ENCODE results near the gene DOP1A. TPM values are rescaled to one million over a fixed set of nuclear protein-coding genes. Genes with fewer than 3 reads are reported as not detected.

Gene DOP1A
- total and polyA plus RNA-seq, 4 donors, result 3.5 to 32.0 (median 9.6) TPM

DNA sequence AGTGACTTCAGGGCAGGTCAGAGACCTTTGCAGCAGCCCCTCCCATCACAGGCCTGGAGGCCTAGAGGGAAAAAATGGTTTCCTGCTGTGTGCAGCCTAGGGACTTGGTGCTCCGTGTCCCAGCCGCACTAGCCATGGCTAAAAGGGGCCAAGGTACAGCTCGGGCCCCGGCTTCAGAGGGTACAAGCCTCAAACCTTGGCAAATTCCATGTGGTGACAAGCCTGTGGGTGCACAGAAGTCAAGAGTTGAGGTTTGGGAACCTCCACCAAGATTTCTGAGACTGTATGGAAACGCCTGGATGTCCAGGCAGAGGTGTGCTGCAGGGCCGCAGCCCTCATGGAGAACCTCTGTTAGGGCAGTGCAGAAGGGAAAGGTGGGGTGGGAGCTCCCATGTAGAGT is 35.8 kb upstream of the DOP1A start:
- no peak for TF ChIP-seq GABPA (IDR thresholded peaks at IDR 0.05 in 1 of 2, conservative IDR thresholded peaks at IDR 0.05 in 1 of 2)
- no peak for TF ChIP-seq EGR1 (IDR thresholded peaks at IDR 0.05; ENCODE audit: low read depth in 2 of 2)
- TF ChIP-seq, protein P1, sequence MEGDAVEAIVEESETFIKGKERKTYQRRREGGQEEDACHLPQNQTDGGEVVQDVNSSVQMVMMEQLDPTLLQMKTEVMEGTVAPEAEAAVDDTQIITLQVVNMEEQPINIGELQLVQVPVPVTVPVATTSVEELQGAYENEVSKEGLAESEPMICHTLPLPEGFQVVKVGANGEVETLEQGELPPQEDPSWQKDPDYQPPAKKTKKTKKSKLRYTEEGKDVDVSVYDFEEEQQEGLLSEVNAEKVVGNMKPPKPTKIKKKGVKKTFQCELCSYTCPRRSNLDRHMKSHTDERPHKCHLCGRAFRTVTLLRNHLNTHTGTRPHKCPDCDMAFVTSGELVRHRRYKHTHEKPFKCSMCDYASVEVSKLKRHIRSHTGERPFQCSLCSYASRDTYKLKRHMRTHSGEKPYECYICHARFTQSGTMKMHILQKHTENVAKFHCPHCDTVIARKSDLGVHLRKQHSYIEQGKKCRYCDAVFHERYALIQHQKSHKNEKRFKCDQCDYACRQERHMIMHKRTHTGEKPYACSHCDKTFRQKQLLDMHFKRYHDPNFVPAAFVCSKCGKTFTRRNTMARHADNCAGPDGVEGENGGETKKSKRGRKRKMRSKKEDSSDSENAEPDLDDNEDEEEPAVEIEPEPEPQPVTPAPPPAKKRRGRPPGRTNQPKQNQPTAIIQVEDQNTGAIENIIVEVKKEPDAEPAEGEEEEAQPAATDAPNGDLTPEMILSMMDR (IDR thresholded peaks at IDR 0.05; ENCODE audit: low read depth, low read length, missing input control), result no peak
- TF ChIP-seq, protein P2, sequence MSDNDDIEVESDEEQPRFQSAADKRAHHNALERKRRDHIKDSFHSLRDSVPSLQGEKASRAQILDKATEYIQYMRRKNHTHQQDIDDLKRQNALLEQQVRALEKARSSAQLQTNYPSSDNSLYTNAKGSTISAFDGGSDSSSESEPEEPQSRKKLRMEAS (IDR thresholded peaks at IDR 0.05), result no peak
- no peak for TF ChIP-seq RXRA (IDR thresholded peaks at IDR 0.05)
- TF ChIP-seq, protein P3, sequence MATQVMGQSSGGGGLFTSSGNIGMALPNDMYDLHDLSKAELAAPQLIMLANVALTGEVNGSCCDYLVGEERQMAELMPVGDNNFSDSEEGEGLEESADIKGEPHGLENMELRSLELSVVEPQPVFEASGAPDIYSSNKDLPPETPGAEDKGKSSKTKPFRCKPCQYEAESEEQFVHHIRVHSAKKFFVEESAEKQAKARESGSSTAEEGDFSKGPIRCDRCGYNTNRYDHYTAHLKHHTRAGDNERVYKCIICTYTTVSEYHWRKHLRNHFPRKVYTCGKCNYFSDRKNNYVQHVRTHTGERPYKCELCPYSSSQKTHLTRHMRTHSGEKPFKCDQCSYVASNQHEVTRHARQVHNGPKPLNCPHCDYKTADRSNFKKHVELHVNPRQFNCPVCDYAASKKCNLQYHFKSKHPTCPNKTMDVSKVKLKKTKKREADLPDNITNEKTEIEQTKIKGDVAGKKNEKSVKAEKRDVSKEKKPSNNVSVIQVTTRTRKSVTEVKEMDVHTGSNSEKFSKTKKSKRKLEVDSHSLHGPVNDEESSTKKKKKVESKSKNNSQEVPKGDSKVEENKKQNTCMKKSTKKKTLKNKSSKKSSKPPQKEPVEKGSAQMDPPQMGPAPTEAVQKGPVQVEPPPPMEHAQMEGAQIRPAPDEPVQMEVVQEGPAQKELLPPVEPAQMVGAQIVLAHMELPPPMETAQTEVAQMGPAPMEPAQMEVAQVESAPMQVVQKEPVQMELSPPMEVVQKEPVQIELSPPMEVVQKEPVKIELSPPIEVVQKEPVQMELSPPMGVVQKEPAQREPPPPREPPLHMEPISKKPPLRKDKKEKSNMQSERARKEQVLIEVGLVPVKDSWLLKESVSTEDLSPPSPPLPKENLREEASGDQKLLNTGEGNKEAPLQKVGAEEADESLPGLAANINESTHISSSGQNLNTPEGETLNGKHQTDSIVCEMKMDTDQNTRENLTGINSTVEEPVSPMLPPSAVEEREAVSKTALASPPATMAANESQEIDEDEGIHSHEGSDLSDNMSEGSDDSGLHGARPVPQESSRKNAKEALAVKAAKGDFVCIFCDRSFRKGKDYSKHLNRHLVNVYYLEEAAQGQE (IDR thresholded peaks at IDR 0.05), result no peak
- TF ChIP-seq, protein P4, sequence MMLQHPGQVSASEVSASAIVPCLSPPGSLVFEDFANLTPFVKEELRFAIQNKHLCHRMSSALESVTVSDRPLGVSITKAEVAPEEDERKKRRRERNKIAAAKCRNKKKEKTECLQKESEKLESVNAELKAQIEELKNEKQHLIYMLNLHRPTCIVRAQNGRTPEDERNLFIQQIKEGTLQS (IDR thresholded peaks at IDR 0.05), result no peak
- TF ChIP-seq HNF4A (conservative IDR thresholded peaks at IDR 0.05), result no peak
- no peak for TF ChIP-seq NR2F2 (IDR thresholded peaks at IDR 0.05)
- no peak overlapping the region for H3K9ac ChIP-seq (ENCODE audit: low read depth in 1 of 2, low read length in 2 of 2)
- H3K27me3 ChIP-seq (ENCODE audit: control insufficient read depth in 4 of 4, insufficient read depth in 4 of 4, low read length in 3 of 4), result no peaks in the 10 kb centered on the region
- H3K9me3 ChIP-seq (ENCODE audit: control insufficient read depth in 4 of 4, low read length in 3 of 4), result peaks cover 0 to 2% (median 0%) of the 10 kb centered on the region in 4 donors
- no peak for DNase-seq (ENCODE audit: low spot score)
- no peaks in the 10 kb centered on the region for H3K4me1 ChIP-seq (ENCODE audit: control insufficient read depth in 4 of 4, insufficient read depth in 4 of 4, low read length in 3 of 4)
- WGBS, result 97% methylated on average over 6 of the region's 6 CpGs
- H3K36me3 ChIP-seq (ENCODE audit: control insufficient read depth in 4 of 4, insufficient read depth in 3 of 4, low read depth in 1 of 4, low read length in 3 of 4), result peaks cover 0 to 4% (median 1%) of the 10 kb centered on the region in 4 donors
- H3K27ac ChIP-seq (ENCODE audit: low read depth in 1 of 2, low read length in 2 of 2), result no peak overlapping the region
- no peak overlapping the region for H3K4me3 ChIP-seq (ENCODE audit: low read depth in 1 of 3, low read length in 3 of 3)

DNA sequence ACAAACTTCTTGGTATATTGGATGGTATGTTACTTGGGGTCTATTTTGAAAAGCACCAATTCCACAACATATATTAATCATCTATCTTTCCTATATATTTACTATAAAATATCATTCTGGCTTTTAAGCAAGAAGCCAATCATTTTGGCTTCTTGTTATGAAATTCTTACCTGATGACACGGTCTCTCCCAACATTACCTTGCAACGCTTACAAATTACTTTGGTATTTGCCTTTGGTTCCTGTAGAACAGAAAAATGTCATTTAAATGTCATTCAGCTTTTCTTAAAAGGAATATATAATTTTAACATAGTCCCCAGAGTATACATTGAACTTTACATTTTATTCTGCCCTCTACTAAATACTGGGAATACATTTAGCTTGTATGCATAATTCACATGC is 29.2 kb upstream of the DOP1A start:
- H3K4me3 ChIP-seq (ENCODE audit: low read depth in 1 of 3, low read length in 3 of 3), result no peak overlapping the region
- DNase-seq (ENCODE audit: low spot score), result no peak
- WGBS, result over 99% methylated on average over 2 of the region's 2 CpGs
- TF ChIP-seq FOXA1 (IDR thresholded peaks at IDR 0.05) (no peak), RAD21 (IDR thresholded peaks at IDR 0.05) (no peak), GABPA (IDR thresholded peaks at IDR 0.05 in 1 of 2, conservative IDR thresholded peaks at IDR 0.05 in 1 of 2) (no peak), RXRA (IDR thresholded peaks at IDR 0.05) (no peak), HNF4A (conservative IDR thresholded peaks at IDR 0.05) (no peak), SP1 (IDR thresholded peaks at IDR 0.05) (no peak), HNF4G (IDR thresholded peaks at IDR 0.05) (no peak), FOXA2 (IDR thresholded peaks at IDR 0.05) (no peak), JUND (IDR thresholded peaks at IDR 0.05) (no peak), YY1 (IDR thresholded peaks at IDR 0.05) (no peak)
- no peaks in the 10 kb centered on the region for H3K27me3 ChIP-seq (ENCODE audit: control insufficient read depth in 4 of 4, insufficient read depth in 4 of 4, low read length in 3 of 4)
- no peaks in the 10 kb centered on the region for H3K36me3 ChIP-seq (ENCODE audit: control insufficient read depth in 4 of 4, insufficient read depth in 3 of 4, low read depth in 1 of 4, low read length in 3 of 4)
- H3K9ac ChIP-seq (ENCODE audit: low read depth in 1 of 2, low read length in 2 of 2), result no peak overlapping the region
- H3K4me1 ChIP-seq (ENCODE audit: control insufficient read depth in 4 of 4, insufficient read depth in 4 of 4, low read length in 3 of 4), result no peaks in the 10 kb centered on the region
- H3K27ac ChIP-seq (ENCODE audit: low read depth in 1 of 2, low read length in 2 of 2), result no peak overlapping the region
- no peaks in the 10 kb centered on the region for H3K9me3 ChIP-seq (ENCODE audit: control insufficient read depth in 4 of 4, low read length in 3 of 4)
